ENCODE data around the gene DHX9. TPM values are rescaled to one million over a fixed set of nuclear protein-coding genes. Genes with fewer than 3 reads are reported as not detected.

DHX9 gene
- total RNA-seq, 3 donors from 2014 or later (not counting 1 experiment from before 2014, with no cell fraction given): 208 to 226 (median 226) TPM

GRCh38 chr1:182803846-182804245 lies 35.3 kb upstream of the DHX9 start:
- Histone ChIP-seq H3K9me3 (ENCODE audit: control insufficient read depth, insufficient read depth, low read length) (no peaks in the 10 kb centered on the region), H3K27me3 (ENCODE audit: control insufficient read depth, insufficient read depth, low read length) (no peaks in the 10 kb centered on the region), H3K36me3 (ENCODE audit: control insufficient read depth, insufficient read depth, low read length) (no peaks in the 10 kb centered on the region), H3K4me1 (ENCODE audit: control insufficient read depth, insufficient read depth, low read length) (no peaks in the 10 kb centered on the region), H3K27ac (ENCODE audit: low read length) (no peak overlapping the region), H3K4me3 (ENCODE audit: low read length) (no peak overlapping the region)
- ATAC-seq (no peak), DNase-seq (no peak)
- Mint-ChIP-seq H3K27ac (no peak overlapping the region), H3K36me3 (no peaks in the 10 kb centered on the region), H3K27me3 (ENCODE audit: low read depth in 2 of 2) (no peaks in the 10 kb centered on the region), H3K4me1 (no peaks in the 10 kb centered on the region), H3K9me3 (no peaks in the 10 kb centered on the region), H3K4me3 (no peak overlapping the region)
- TF ChIP-seq CTCF (IDR thresholded peaks at IDR 0.05): no peak
- intact Hi-C loops (cut with micrococcal nuclease): no loop called here
- WGBS (ENCODE audit: insufficient coverage): 100% methylated on average over 1 of the region's 1 CpG

GRCh38 chr1:182806015-182806678 lies 33.0 kb upstream of the DHX9 start:
- H3K4me1 ChIP-seq (ENCODE audit: control insufficient read depth, insufficient read depth, low read length): no peaks in the 10 kb centered on the region
- Mint-ChIP-seq H3K4me3 (no peak overlapping the region), H3K27me3 (ENCODE audit: low read depth in 2 of 2) (no peaks in the 10 kb centered on the region), H3K9me3 (no peaks in the 10 kb centered on the region), H3K36me3 (no peaks in the 10 kb centered on the region), H3K4me1 (no peaks in the 10 kb centered on the region), H3K27ac (no peak overlapping the region)
- TF ChIP-seq CTCF (IDR thresholded peaks at IDR 0.05): no peak
- H3K36me3 ChIP-seq (ENCODE audit: control insufficient read depth, insufficient read depth, low read length): no peaks in the 10 kb centered on the region
- intact Hi-C loops (cut with micrococcal nuclease): no loop called here
- H3K4me3 ChIP-seq (ENCODE audit: low read length): no peak overlapping the region
- no peaks in the 10 kb centered on the region for H3K27me3 ChIP-seq (ENCODE audit: control insufficient read depth, insufficient read depth, low read length)
- 90% methylated on average over 10 of the region's 11 CpGs for WGBS (ENCODE audit: insufficient coverage)
- DNase-seq (no peak), ATAC-seq (no peak)
- no peaks in the 10 kb centered on the region for H3K9me3 ChIP-seq (ENCODE audit: control insufficient read depth, insufficient read depth, low read length)
- H3K27ac ChIP-seq (ENCODE audit: low read length): no peak overlapping the region

- intact Hi-C loops (cut with micrococcal nuclease): no loop called here
- 95% methylated on average over 2 of the region's 3 CpGs for whole genome bisulfite sequencing (ENCODE audit: insufficient coverage)
- no peak for DNase-seq
Observed at GRCh38 chr1:182807907-182808306, 31.2 kb upstream of the DHX9 start.

More at GRCh38 chr1:182807907-182808306, 31.2 kb upstream of the DHX9 start:
- Mint-ChIP-seq H3K36me3 (no peaks in the 10 kb centered on the region), H3K27me3 (ENCODE audit: low read depth in 2 of 2) (no peaks in the 10 kb centered on the region), H3K9me3 (no peaks in the 10 kb centered on the region), H3K4me1 (no peaks in the 10 kb centered on the region), H3K27ac (no peak overlapping the region), H3K4me3 (no peak overlapping the region)
- Histone ChIP-seq H3K27me3 (ENCODE audit: control insufficient read depth, insufficient read depth, low read length) (no peaks in the 10 kb centered on the region), H3K27ac (ENCODE audit: low read length) (no peak overlapping the region), H3K36me3 (ENCODE audit: control insufficient read depth, insufficient read depth, low read length) (no peaks in the 10 kb centered on the region), H3K4me1 (ENCODE audit: control insufficient read depth, insufficient read depth, low read length) (no peaks in the 10 kb centered on the region), H3K4me3 (ENCODE audit: low read length) (no peak overlapping the region), H3K9me3 (ENCODE audit: control insufficient read depth, insufficient read depth, low read length) (no peaks in the 10 kb centered on the region)
- ATAC-seq: no peak
- TF ChIP-seq CTCF (IDR thresholded peaks at IDR 0.05): no peak

Measured in natural killer cell (primary cell).